A549 (cell line): Measurements from ENCODE around the gene RRAS2. TPM values are rescaled to one million over a fixed set of nuclear protein-coding genes. Genes with fewer than 3 reads are reported as not detected.
A peak's percentile ranks its signal among the peaks of the same experiment; 100 is the strongest.

Experiments
- ATAC-seq, 2 experiments: fragments of 200-7000 bp in 1 of 2; fragments of >200 bp in 1 of 2; cut with Nextera tagmentation in 1 of 2; cut with Tn5 transposase in 1 of 2; 3 replicates each; pipeline versions ENCODE4 v1.8.0 to v1.9.1; 2018 to 2020; ENCODE audit warnings: mild to moderate bottlenecking in 1 of 2, moderate library complexity in 1 of 2
- CTCF ChIA-PET: fragments of 300-600 bp; sonication (Branson Sonifier 250); formaldehyde crosslinking; extraction: SDS; loops from one replicate; lab custom pipeline; 2021; ENCODE audit warnings: antibody characterized with exemption, inconsistent platforms; lab: Yijun Ruan, JAX
- POLR2A ChIA-PET: fragments of 350-600 bp; formaldehyde crosslinking; extraction: SDS; loops from one replicate; lab custom pipeline; 2021; ENCODE audit warnings: antibody characterized with exemption, inconsistent platforms; lab: Yijun Ruan, JAX
- DNase-seq, 2 experiments: peaks; one replicate each; pipeline versions ENCODE4 v3.0.0 to v3.0.0-alpha.2; 2011 to 2016; ENCODE audit warnings: low read depth in 1 of 2, low spot score in 1 of 2
- FAIRE-seq: peaks from 2 replicates; lab custom pipeline; 2011; peaks lifted over from hg19 to GRCh38; lab: Jason Lieb, UNC
- H3K27ac ChIP-seq, 2 experiments: fragments of >200 bp; sonication (Bioruptor Twin); formaldehyde crosslinking; 3 replicates each; pipeline ENCODE4 v1.5.1; 2016 to 2017
- H3K4me1 ChIP-seq: fragments of >200 bp; sonication (Bioruptor Twin); formaldehyde crosslinking; 3 replicates; pipeline ENCODE4 v1.6.1; 2016
- H3K4me2 ChIP-seq: fragments of >200 bp; sonication (Bioruptor Twin); formaldehyde crosslinking; 3 replicates; pipeline ENCODE4 v1.6.1; 2016
- H3K4me3 ChIP-seq: fragments of >200 bp; sonication (Bioruptor Twin); formaldehyde crosslinking; 3 replicates; pipeline ENCODE4 v1.5.1; 2016
- H3K9me3 ChIP-seq: fragments of >200 bp; sonication (Bioruptor Twin); formaldehyde crosslinking; 3 replicates; pipeline ENCODE4 v1.6.1; 2016
- CBX2 ChIP-seq: fragments of 200-600 bp; sonication (generic); IDR thresholded peaks from 2 replicates; pipeline ENCODE4 v1.6.1; 2016; ENCODE audit warnings: low read depth, mild to moderate bottlenecking, borderline replicate concordance
- CEBPB ChIP-seq, 2 experiments: fragments of >200 bp in 1 of 2; sonication (Bioruptor Twin) in 1 of 2; formaldehyde crosslinking in 1 of 2; IDR thresholded peaks; 2 replicates each; pipeline ENCODE4 v1.6.1; 2012 to 2016
- EHF ChIP-seq: fragments of 250-450 bp; sonication (Bioruptor Pico); IDR thresholded peaks from 2 replicates; pipeline ENCODE4 v1.5.0; 2020; ENCODE audit warnings: mild to moderate bottlenecking
- EP300 ChIP-seq, 2 experiments: fragments of >200 bp; sonication (Bioruptor Twin); formaldehyde crosslinking; IDR thresholded peaks; 2 replicates in 1 of 2; 3 replicates in 1 of 2; pipeline ENCODE4 v1.6.1; 2016 to 2017
- ESRRA ChIP-seq: fragments of 150-350 bp; IDR thresholded peaks from 2 replicates; pipeline ENCODE4 v1.6.1; 2014; ENCODE audit warnings: mild to moderate bottlenecking, low read length, borderline replicate concordance
- FOSL2 ChIP-seq, 2 experiments: fragments of 450-650 bp in 1 of 2; fragments of >200 bp in 1 of 2; sonication (Bioruptor Twin) in 1 of 2; formaldehyde crosslinking; IDR thresholded peaks; 2 replicates each; pipeline versions ENCODE4 v1.5.0 to v1.6.1; 2016 to 2020; ENCODE audit warnings: mild to moderate bottlenecking in 1 of 2, moderate library complexity in 1 of 2
- GATA3 ChIP-seq: IDR thresholded peaks from 2 replicates; pipeline ENCODE4 v1.6.1; 2012; ENCODE audit warnings: borderline replicate concordance
- HDAC2 ChIP-seq: fragments of 200-600 bp; sonication (generic); IDR thresholded peaks from 2 replicates; pipeline ENCODE4 v1.6.1; 2016
- HES2 ChIP-seq: fragments of >200 bp; sonication (Bioruptor Twin); formaldehyde crosslinking; IDR thresholded peaks from 2 replicates; pipeline ENCODE4 v1.6.1; 2016
- HOXB13 ChIP-seq: fragments of 250-450 bp; sonication (Bioruptor Pico); IDR thresholded peaks from 2 replicates; pipeline ENCODE4 v1.5.0; 2020; ENCODE audit warnings: low read depth, mild to moderate bottlenecking, moderate library complexity
- HOXB5 ChIP-seq: fragments of 250-450 bp; sonication (Bioruptor Pico); IDR thresholded peaks from 2 replicates; pipeline ENCODE4 v1.5.0; 2020; ENCODE audit warnings: mild to moderate bottlenecking, moderate library complexity
- JUN ChIP-seq, 2 experiments: fragments of >200 bp; sonication (Bioruptor Twin); formaldehyde crosslinking; IDR thresholded peaks; 2 replicates in 1 of 2; 3 replicates in 1 of 2; pipeline ENCODE4 v1.6.1; 2016 to 2017
- JUNB ChIP-seq: fragments of >200 bp; sonication (Bioruptor Twin); formaldehyde crosslinking; IDR thresholded peaks from 2 replicates; pipeline ENCODE4 v1.6.1; 2016
- MAX ChIP-seq: IDR thresholded peaks from 2 replicates; pipeline ENCODE4 v1.6.1; 2012
- MYC ChIP-seq: IDR thresholded peaks from 2 replicates; pipeline ENCODE4 v1.6.1; 2012; ENCODE audit warnings: mild to moderate bottlenecking, inconsistent platforms, low read length, improper control_type of control experiment, borderline replicate concordance
- NFE2L2 ChIP-seq: fragments of 150-350 bp; conservative IDR thresholded peaks from 2 replicates; pipeline ENCODE4 v1.6.1; 2014; ENCODE audit warnings: low read length
- NPAS2 ChIP-seq: fragments of 250-450 bp; sonication (Bioruptor Pico); IDR thresholded peaks from 2 replicates; pipeline ENCODE4 v1.8.0; 2022; ENCODE audit warnings: mild to moderate bottlenecking, moderate library complexity, borderline replicate concordance
- NR3C1 ChIP-seq: fragments of >200 bp; sonication (Bioruptor Twin); formaldehyde crosslinking; IDR thresholded peaks from 3 replicates; pipeline ENCODE4 v1.6.1; 2017
- POLR2AphosphoS2 ChIP-seq: conservative IDR thresholded peaks from 2 replicates; pipeline ENCODE4 v1.6.1; 2012; ENCODE audit warnings: low read length, improper control_type of control experiment, inconsistent platforms
- RAD21 ChIP-seq, 2 experiments: fragments of >200 bp in 1 of 2; sonication (Bioruptor Twin) in 1 of 2; formaldehyde crosslinking in 1 of 2; IDR thresholded peaks in 1 of 2; conservative IDR thresholded peaks in 1 of 2; 2 replicates in 1 of 2; 3 replicates in 1 of 2; pipeline ENCODE4 v1.6.1; 2012 to 2018; ENCODE audit warnings: inconsistent platforms in 1 of 2
- RARB ChIP-seq: fragments of 250-450 bp; sonication (Bioruptor Pico); IDR thresholded peaks from 2 replicates; pipeline ENCODE4 v1.8.0; 2021; ENCODE audit warnings: mild to moderate bottlenecking, moderate library complexity
- REST ChIP-seq: fragments of 200-600 bp; sonication (generic); IDR thresholded peaks from 2 replicates; pipeline ENCODE4 v1.6.1; 2016; ENCODE audit warnings: antibody characterized with exemption, mild to moderate bottlenecking, moderate library complexity
- SMC3 ChIP-seq: fragments of >200 bp; sonication (Bioruptor Twin); formaldehyde crosslinking; IDR thresholded peaks from 3 replicates; pipeline ENCODE4 v1.6.1; 2018; ENCODE audit warnings: inconsistent platforms
- USF2 ChIP-seq: fragments of 450-650 bp; IDR thresholded peaks from 2 replicates; pipeline ENCODE4 v1.6.1; 2014; ENCODE audit warnings: antibody characterized with exemption
- WGBS: methylation state at CpG from one replicate; pipeline ENCODE4 v1.1.6; 2017; ENCODE audit errors: missing lambda C conversion rate; 5-methylcytosine and 5-hydroxymethylcytosine counted together
- polyA plus RNA-seq, 4 experiments: library from polyadenylated mRNA; depleted of rRNA in 3 of 4; stranded (reverse); fragments of >200 nt; fragmentation: RNase III in 1 of 4; extraction: RNeasy Plus Mini Kit Qiagen cat#74134 plus additional on column Dnase treatment in 1 of 4; gene quantifications; 2 replicates in 3 of 4; 3 replicates in 1 of 4; pipeline ENCODE4 v1.2.3, GENCODE V29; 2011 to 2017
- TF ChIP-seq, protein P1 (sequence below): IDR thresholded peaks from 2 replicates; pipeline ENCODE4 v1.6.1; 2012
- TF ChIP-seq, protein P2 (sequence below): fragments of 250-450 bp; sonication (Bioruptor Pico); IDR thresholded peaks from 2 replicates; pipeline ENCODE4 v1.5.0; 2021; ENCODE audit warnings: mild to moderate bottlenecking, moderate library complexity, borderline replicate concordance
- TF ChIP-seq, protein P3 (sequence below): fragments of >200 bp; sonication (Bioruptor Twin); formaldehyde crosslinking; IDR thresholded peaks from 3 replicates; pipeline ENCODE4 v1.5.1; 2016
- TF ChIP-seq, protein P4 (sequence below): fragments of >200 bp; sonication (Bioruptor Twin); formaldehyde crosslinking; IDR thresholded peaks from 3 replicates; pipeline ENCODE4 v1.6.1; 2016

The RRAS2 gene
- polyA plus RNA-seq, 2 of the 4 experiments (the other 2 are of a cell fraction) = 37.9 to 48.2 TPM

DNA sequence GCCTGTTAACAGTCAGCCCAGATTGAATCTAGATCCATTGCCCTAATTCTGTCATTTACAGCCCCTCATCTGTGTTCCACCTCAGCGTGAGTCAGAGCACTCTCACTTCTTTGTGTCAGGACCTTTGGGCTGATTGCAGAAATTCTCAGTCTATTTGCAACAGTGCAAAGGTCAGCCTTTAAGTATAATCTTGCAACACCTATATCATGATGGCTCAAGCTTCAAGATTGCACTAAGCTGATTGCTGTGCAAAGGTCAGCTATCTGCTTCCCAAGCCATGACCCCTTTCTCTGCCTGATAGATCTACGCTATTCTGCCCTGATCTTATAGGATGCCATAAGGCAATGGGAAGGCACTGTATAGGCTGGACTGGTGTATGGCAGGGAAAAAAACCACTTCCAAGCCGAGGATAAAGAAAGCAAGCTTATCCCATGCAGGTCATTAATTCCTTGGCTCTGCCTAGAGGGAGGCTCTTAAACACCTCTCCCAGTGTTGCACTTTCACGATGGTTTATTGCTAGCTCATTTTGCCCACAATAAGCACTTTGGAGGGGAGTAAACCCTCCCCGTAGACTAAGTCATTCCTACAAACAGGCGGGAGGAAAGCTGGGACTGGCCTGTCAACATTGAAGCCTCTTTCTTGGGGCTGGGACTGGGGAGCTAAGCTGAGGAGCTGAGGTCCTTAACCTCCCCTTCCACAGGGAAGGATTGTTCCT, 100.6 kb downstream of the RRAS2 start:
- ChIA-PET POLR2A (no interaction called here), CTCF (interaction anchor here (0.7 to 1.4 kb wide), 4 partner anchors 8 to 196 kb away, joined by 3 to 5 read pairs (median 3); no protein-coding TSS in a partner anchor)
- WGBS = 33% methylated on average over 6 of the region's 6 CpGs
- peak; percentile 44 to 74 for DNase-seq
- Histone ChIP-seq H3K4me2 (peak overlapping the region; percentile 63), H3K4me3 (no peak overlapping the region), H3K4me1 (peaks cover 20% of the 10 kb centered on the region), H3K27ac (peak overlapping the region; percentile 21 to 77), H3K9me3 (no peaks in the 10 kb centered on the region)
- TF ChIP-seq EP300 (IDR thresholded peaks at IDR 0.05) (peak in 1 of 2 experiments; percentile 59; a peak in 2 of 5 replicates), MAX (no peak), RAD21 (conservative IDR thresholded peaks at IDR 0.05 in 1 of 2, IDR thresholded peaks at IDR 0.05 in 1 of 2) (0 out of 5 replicates have a peak, but pooled peaks of 1 of the 2 experiments have one; percentile 17), NFE2L2 (no peak), USF2 (no peak), MYC (no peak), HDAC2 (no peak), HES2 (peak; percentile 95), EHF (CRISPR knock-in tag) (no peak), ESRRA (no peak), GATA3 (peak; percentile 69; the same call in 1 of the 2 replicates), SMC3 (0 out of 3 replicates have a peak, but pooled peaks have one; percentile 10), POLR2AphosphoS2 (no peak), FOSL2 (IDR thresholded peaks at IDR 0.05) (peak; percentile 75), FOSL2 (CRISPR knock-in tag; IDR thresholded peaks at IDR 0.05) (peak; percentile 89), NR3C1 (no peak), CEBPB (IDR thresholded peaks at IDR 0.05) (peak; percentile 93 to 95), JUNB (peak; percentile 81), RARB (CRISPR knock-in tag) (0 out of 2 replicates have a peak, but pooled peaks have one; percentile 49), CBX2 (no peak), NPAS2 (CRISPR knock-in tag) (no peak), REST (no peak), HOXB13 (CRISPR knock-in tag) (no peak), JUN (IDR thresholded peaks at IDR 0.05) (peak; percentile 71 to 83), HOXB5 (CRISPR knock-in tag) (no peak)
- TF ChIP-seq, protein P1, sequence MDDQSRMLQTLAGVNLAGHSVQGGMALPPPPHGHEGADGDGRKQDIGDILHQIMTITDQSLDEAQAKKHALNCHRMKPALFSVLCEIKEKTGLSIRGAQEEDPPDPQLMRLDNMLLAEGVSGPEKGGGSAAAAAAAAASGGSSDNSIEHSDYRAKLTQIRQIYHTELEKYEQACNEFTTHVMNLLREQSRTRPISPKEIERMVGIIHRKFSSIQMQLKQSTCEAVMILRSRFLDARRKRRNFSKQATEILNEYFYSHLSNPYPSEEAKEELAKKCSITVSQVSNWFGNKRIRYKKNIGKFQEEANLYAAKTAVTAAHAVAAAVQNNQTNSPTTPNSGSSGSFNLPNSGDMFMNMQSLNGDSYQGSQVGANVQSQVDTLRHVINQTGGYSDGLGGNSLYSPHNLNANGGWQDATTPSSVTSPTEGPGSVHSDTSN = no peak
- TF ChIP-seq, protein P2, sequence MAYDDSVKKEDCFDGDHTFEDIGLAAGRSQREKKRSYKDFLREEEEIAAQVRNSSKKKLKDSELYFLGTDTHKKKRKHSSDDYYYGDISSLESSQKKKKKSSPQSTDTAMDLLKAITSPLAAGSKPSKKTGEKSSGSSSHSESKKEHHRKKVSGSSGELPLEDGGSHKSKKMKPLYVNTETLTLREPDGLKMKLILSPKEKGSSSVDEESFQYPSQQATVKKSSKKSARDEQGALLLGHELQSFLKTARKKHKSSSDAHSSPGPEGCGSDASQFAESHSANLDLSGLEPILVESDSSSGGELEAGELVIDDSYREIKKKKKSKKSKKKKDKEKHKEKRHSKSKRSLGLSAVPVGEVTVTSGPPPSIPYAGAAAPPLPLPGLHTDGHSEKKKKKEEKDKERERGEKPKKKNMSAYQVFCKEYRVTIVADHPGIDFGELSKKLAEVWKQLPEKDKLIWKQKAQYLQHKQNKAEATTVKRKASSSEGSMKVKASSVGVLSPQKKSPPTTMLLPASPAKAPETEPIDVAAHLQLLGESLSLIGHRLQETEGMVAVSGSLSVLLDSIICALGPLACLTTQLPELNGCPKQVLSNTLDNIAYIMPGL (CRISPR knock-in tag) = no peak
- TF ChIP-seq, protein P3, sequence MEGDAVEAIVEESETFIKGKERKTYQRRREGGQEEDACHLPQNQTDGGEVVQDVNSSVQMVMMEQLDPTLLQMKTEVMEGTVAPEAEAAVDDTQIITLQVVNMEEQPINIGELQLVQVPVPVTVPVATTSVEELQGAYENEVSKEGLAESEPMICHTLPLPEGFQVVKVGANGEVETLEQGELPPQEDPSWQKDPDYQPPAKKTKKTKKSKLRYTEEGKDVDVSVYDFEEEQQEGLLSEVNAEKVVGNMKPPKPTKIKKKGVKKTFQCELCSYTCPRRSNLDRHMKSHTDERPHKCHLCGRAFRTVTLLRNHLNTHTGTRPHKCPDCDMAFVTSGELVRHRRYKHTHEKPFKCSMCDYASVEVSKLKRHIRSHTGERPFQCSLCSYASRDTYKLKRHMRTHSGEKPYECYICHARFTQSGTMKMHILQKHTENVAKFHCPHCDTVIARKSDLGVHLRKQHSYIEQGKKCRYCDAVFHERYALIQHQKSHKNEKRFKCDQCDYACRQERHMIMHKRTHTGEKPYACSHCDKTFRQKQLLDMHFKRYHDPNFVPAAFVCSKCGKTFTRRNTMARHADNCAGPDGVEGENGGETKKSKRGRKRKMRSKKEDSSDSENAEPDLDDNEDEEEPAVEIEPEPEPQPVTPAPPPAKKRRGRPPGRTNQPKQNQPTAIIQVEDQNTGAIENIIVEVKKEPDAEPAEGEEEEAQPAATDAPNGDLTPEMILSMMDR = no peak
- TF ChIP-seq, protein P4, sequence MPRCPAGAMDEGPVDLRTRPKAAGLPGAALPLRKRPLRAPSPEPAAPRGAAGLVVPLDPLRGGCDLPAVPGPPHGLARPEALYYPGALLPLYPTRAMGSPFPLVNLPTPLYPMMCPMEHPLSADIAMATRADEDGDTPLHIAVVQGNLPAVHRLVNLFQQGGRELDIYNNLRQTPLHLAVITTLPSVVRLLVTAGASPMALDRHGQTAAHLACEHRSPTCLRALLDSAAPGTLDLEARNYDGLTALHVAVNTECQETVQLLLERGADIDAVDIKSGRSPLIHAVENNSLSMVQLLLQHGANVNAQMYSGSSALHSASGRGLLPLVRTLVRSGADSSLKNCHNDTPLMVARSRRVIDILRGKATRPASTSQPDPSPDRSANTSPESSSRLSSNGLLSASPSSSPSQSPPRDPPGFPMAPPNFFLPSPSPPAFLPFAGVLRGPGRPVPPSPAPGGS = 0 out of 3 replicates have a peak, but pooled peaks have one; percentile 53
- peak; percentile 74 to 78 for ATAC-seq
- no peak for FAIRE-seq
